ENCODE measurements around the gene PABPN1.
A peak's percentile ranks its signal among the peaks of the same experiment; 100 is the strongest.

PABPN1 gene

DNA sequence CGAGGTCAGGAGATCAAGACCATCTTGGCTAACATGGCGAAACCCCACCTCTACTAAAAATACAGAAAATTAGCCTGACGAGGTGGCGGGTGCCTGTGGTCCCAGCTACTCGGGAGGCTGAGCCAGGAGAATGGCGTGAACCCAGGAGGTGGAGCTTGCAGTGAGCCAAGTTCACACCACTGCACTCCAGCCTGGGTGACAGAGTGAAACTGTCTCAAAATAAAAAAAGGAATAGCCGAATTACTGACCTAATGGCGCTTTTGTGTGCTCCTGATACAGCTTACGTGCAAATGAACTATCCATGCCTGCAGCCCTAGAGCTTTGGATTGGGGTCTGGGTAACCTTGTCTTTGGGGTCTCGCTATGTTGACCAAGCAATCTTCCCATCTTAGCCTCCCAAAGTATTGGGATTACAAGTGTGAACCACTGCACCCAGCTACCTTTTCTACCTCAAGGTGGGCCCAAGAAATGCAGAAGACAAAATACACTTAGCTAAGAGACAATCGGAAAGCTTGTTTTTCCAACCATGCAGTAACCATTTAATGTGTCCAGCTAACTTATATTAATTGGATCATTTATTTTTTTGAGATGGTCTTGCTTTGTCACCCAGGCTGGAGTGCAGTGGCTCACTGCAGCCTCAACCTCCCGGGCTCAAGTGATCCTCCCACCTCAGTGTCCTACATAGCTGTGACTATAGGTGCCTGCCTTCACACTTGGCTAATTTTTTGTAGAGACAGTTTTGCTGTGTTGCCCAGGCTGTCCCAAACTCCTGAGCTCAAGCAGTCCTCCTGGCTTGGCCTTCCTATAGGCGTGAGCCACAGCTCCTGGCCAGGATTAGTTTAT is 5.5 kb downstream of the PABPN1 start:
- H3K4me3 ChIP-seq (ENCODE audit: low read depth, low read length): no peak overlapping the region
- TF ChIP-seq, protein P1, sequence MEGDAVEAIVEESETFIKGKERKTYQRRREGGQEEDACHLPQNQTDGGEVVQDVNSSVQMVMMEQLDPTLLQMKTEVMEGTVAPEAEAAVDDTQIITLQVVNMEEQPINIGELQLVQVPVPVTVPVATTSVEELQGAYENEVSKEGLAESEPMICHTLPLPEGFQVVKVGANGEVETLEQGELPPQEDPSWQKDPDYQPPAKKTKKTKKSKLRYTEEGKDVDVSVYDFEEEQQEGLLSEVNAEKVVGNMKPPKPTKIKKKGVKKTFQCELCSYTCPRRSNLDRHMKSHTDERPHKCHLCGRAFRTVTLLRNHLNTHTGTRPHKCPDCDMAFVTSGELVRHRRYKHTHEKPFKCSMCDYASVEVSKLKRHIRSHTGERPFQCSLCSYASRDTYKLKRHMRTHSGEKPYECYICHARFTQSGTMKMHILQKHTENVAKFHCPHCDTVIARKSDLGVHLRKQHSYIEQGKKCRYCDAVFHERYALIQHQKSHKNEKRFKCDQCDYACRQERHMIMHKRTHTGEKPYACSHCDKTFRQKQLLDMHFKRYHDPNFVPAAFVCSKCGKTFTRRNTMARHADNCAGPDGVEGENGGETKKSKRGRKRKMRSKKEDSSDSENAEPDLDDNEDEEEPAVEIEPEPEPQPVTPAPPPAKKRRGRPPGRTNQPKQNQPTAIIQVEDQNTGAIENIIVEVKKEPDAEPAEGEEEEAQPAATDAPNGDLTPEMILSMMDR (IDR thresholded peaks at IDR 0.05; ENCODE audit: borderline replicate concordance, insufficient read depth, low read depth, low read length): no peak

DNA sequence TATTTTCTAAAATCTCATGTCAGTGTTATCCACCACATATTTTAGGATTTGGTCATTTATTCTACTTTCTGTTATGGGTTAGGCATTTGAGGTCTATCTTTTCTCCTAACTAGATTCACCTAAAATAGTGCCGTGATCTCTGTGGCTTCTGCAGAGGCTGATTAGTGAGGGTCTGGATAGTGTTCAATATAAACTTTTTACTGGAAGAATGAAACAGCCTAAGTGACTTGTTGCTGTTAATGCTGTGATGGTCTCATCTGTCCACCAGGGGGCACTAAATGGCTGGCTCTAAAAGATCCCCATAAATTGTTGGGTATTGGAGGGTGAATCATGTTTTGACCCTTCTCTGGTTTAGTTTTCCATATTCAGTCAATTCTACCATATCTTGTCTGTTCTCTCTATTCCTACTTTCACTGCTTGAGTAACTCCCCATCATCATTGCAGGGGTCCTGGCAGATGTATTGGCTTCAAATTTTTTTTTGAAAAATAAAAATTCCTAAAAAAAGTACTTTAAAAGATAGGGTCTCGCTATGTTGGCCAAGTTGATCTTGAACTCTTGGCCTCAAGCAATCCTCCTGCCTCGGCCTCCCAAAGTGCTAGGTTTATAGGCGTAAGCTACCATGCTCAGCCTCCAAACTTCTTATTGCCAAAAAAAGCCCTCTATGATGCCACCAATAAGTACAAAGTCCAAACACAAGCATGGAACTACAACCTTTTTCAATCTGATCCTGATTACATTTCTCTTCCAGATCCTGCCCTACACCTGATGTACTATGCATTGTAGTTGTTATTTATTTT is 6.9 kb downstream of the PABPN1 start:
- H3K4me3 ChIP-seq (ENCODE audit: low read depth, low read length): no peak overlapping the region
- TF ChIP-seq, protein P1 (IDR thresholded peaks at IDR 0.05; ENCODE audit: borderline replicate concordance, insufficient read depth, low read depth, low read length): peak; percentile 73

DNA sequence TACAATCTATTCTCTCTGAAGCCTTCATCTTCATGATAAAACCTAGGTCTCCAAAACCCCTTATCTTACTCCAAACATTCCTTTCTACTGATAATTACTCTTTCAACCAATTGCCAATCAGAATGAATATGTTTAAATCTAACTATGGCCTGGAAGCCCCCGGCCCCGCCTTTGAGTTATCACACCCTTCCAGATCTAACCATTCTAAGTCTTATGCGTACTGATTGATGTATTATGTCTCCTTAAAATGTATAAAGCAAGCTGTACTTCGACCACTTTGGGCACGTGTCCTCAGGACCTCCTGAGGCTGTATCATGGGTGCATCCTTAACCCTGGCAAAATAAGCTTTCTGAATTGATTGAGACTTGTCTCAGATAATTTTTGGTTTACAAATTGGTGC is 14.4 kb downstream of the PABPN1 start:
- H3K4me3 ChIP-seq (ENCODE audit: low read depth, low read length): no peak overlapping the region
- TF ChIP-seq, protein P1 (IDR thresholded peaks at IDR 0.05; ENCODE audit: borderline replicate concordance, insufficient read depth, low read depth, low read length): no peak

DNA sequence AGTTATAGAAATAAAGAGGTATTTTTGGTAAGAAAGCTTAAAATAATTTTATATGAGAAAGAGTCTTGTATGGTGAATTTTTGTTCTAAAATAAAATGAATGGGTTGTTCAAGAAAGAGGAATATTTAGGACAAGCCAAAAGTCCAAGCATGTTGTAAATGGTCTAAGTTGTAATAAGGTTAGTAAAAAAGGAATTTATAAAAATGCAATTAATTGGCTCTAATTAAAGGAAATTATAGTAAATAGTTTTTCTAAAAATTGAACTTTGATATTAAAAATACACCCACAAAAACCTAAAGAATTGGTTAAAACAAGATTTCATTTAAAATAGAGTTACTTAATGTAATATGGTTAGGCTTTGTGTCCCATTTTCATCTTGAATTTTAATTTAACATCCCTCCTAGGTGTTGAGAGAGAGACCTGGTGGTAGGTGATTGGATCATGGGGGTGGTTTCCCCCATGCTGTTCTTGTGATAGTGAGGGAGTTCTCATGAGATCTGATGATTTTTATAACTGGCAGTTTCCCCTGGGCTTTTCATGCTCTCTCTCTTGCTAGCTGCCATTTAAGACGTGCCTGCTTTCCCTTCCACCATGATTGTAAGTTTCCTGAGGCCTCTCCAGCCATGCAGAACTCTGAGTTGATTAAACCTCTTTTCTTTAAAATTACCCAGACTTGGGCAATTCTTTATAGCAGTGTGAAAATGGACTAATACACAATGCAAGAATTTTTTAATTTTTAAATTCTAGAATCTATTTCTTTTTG is 18.4 kb downstream of the PABPN1 start:
- TF ChIP-seq, protein P1 (IDR thresholded peaks at IDR 0.05; ENCODE audit: borderline replicate concordance, insufficient read depth, low read depth, low read length): no peak
- H3K4me3 ChIP-seq (ENCODE audit: low read depth, low read length): no peak overlapping the region

DNA sequence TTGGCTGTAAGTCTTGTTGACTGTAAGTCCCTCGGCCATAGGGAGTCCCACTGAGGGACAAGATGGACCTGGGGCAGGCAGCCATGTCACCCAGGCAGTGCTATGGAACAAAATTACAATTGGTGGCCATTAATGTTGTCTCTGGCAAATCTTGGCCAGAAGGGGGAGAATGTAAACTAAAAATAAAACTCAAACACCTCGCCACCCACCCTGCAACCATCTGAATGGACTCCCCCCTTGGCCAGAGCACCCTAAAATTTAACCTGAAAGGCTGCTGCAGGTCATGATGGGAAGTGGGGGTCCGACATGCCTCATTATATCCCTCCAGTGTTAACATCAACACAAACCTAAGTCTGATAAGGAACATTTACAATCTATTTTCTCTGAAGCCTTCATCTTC is 23.2 kb downstream of the PABPN1 start:
- TF ChIP-seq, protein P1 (IDR thresholded peaks at IDR 0.05; ENCODE audit: borderline replicate concordance, insufficient read depth, low read depth, low read length): no peak
- H3K4me3 ChIP-seq (ENCODE audit: low read depth, low read length): no peak overlapping the region

DNA sequence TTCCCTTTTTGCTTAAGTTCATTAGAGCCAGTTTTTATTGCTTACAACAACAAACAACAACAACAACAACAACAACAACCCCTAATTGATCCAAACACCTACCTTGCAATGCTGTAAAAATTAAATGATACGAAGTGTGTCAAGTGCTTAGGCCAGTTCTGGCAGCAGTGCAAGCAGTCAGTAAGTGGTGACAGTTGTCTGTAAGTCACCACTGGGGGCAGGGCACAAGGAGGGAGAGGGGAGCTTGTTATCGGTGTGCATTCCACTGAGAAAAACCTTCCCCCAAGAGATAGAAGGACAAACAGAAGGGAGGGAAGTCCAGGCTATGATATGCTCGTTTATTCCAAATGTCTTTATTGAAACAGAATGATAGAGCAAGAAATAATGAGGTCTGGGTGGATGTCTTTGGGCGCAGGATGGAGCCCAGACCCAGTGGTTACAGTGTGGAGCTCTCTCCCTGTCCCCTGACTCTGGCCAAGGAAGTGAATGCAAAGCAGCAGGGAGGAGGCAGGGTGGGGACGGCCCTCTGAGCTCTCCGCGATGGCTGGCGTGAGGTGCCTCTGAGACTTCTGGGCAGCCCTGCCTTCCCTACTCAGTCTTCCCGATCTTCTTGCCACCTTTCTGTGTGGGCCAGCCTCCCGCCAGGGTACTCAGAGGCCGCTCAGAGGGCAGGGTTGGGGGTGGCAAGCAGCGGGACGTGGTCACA is 24.9 kb downstream of the PABPN1 start:
- TF ChIP-seq, protein P1 (IDR thresholded peaks at IDR 0.05; ENCODE audit: borderline replicate concordance, insufficient read depth, low read depth, low read length): no peak
- H3K4me3 ChIP-seq (ENCODE audit: low read depth, low read length): no peak overlapping the region

All from GM12875 (cell line).